ENCODE data around the gene OTOP1.
"Not testable (repeated sequence)": the region's sequence is repeated elsewhere in the genome, so short reads cannot be mapped to it uniquely, and the experiment has no call there.

DNA sequence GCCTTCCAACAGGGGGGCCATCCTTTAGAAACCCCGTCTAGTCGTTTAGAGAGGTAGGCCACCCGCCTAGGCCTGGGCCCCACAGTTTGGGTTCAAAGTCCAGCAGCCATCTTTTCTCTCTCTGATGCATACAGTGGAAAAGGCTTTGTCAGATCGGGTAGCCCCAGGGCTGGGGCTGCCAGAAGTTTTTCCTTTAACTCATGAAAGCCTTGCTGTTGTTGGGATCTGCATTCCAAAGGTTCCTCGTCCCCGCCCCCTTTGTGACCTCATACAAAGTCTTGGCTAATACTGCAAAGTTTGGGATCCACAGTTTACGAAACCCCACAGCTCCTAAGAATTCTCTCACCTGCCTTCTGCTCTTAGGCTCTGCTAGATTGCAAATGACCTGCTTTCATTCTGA, 64.5 kb downstream of the OTOP1 start:
- TF ChIP-seq, protein P1, sequence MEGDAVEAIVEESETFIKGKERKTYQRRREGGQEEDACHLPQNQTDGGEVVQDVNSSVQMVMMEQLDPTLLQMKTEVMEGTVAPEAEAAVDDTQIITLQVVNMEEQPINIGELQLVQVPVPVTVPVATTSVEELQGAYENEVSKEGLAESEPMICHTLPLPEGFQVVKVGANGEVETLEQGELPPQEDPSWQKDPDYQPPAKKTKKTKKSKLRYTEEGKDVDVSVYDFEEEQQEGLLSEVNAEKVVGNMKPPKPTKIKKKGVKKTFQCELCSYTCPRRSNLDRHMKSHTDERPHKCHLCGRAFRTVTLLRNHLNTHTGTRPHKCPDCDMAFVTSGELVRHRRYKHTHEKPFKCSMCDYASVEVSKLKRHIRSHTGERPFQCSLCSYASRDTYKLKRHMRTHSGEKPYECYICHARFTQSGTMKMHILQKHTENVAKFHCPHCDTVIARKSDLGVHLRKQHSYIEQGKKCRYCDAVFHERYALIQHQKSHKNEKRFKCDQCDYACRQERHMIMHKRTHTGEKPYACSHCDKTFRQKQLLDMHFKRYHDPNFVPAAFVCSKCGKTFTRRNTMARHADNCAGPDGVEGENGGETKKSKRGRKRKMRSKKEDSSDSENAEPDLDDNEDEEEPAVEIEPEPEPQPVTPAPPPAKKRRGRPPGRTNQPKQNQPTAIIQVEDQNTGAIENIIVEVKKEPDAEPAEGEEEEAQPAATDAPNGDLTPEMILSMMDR (IDR thresholded peaks at IDR 0.05) = not testable (repeated sequence)
- not testable (repeated sequence) for TF ChIP-seq POLR2A (IDR thresholded peaks at IDR 0.05)
